Stimulated activated CD8-positive, alpha-beta memory T cell treated with anti-CD3 and anti-CD28 coated beads, Interleukin-15, amount 100 ng/mL, for 48 hours (primary cell): ENCODE data around the gene FBXO8.
"Not testable (repeated sequence)": the region's sequence is repeated elsewhere in the genome, so short reads cannot be mapped to it uniquely, and the experiment has no call there.

ENCODE experiments used
- DNase-seq, 2 donors: peaks; one replicate each; pipeline ENCODE4 v3.0.0-alpha.2; 2020; ENCODE audit warnings: low read depth in 2 of 2

Gene FBXO8

DNA sequence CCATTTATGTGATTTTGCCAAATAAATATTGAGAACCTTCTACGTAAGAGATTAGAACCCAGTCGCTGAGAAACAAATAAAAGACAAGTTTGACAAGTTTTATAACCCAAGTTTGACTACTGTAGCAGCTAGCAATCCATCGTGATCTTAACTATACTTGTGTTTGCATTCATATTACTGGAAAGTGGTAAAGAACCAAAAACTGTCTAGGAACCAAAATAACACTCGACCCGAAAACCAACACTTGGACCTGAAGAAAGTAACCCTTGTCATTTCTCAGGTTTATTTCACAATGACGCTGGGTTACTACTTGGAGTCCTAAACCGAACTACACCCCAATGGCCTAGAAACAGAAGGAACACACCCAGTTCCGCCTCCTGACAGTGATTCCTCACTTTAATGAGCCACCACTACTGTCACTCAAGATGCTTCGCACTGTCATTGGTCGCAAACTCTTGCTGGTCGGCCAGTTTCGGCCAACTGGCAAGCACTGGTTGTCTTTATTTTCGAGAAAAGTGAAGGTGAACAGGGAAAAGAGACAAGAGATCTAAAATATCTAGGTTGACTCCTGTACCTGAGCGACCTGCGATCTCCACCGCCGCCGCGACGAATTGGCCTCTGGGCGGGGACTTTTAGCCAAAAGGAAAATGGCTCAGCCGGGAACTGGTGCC lies 496 bp downstream of the FBXO8 start:
- peak; percentile 51 to 64 for DNase-seq

DNA sequence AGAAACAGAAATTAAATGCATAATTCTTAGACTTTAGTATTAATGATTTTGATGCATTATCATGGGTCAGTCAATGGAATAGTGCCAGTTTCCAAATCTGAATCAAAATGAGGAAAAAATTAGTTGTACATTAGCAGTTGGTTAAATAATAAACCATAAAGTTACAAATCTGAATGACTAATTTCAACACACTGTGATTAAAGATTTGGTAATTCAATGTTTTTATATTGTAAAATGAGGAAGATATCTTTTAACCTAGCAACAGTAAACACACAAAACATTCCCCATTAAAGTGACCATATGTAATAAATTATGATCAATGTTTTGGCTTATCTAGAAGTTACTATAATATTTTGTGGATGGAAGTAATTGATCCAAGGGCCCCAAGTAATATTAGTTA lies 1.6 kb downstream of the FBXO8 start:
- DNase-seq: no peak

DNA sequence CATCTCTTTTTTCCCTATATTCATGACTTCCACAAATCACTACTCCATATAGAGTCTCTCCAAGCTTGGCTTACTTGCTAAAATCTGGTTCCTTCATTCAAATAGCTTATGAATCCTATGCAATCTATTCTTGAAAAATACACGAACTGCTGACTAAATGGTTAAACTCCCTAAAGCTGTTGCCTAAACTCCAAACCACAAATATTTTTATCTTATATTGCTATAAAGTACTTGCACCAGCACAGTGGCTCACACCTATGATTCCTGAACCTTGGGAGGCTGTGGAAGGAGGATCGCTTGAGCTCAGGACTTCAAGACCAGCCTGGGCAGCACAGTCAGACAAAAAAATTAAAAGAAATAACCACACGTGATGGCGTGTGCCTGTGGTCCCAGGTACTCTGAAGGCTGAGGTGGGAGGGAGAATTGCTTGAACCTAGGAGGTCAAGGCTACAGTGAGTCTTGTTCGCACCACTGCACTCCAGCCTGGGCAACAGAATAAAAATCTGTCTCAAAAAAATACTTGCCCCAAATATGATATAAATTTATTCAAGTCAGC lies 2.2 kb downstream of the FBXO8 start:
- DNase-seq: no peak

DNA sequence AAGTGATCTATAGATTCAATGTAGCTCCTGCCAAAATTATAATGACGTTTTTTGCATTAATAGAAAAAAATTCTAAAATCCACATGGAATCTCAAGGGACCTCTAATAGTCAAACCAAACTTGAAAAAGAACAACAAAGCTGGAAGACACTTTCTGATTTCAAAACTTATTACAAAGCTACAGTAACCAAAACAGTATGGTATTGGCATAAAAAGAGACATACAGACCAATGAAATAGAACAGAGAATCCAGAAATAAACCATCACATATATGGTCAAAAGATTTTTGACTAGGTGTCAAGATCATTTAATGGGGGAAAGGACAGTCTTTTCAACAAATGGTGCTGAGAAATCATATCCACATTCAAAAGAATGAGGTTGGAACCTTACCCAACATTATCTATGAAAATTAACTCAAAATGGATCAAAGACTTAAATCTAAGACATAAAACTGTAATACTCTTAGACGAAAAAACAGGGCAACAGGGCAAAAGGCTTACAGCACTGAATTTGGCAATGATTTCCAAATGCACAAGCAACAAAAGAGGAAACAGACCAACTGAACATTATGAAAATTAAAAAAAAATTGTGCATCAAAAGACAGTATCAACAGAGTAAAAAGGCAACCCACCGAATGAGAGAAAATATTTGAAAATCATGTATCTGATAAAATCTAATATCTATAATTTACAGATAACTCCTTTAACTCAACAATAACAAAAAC lies 3.9 kb downstream of the FBXO8 start:
- no peak for DNase-seq

DNA sequence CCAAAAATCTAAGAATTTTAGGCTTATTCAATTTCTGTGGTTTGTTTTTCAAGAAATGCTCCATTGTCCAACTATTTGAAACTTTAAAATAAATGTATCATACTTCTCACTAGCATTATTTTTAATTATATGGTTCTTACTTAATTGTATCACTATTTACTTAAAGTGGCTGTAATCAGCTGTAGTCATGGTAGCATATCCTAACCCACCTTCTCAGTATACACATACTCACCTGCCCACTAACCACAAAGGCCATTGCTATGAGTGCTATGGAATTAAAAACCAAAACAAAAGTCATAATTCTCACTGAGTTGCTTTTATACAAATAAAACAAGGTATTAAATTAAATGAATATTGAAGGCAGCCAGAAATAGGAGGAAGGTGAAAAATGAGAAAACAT lies 5.0 kb downstream of the FBXO8 start:
- no peak for DNase-seq

DNA sequence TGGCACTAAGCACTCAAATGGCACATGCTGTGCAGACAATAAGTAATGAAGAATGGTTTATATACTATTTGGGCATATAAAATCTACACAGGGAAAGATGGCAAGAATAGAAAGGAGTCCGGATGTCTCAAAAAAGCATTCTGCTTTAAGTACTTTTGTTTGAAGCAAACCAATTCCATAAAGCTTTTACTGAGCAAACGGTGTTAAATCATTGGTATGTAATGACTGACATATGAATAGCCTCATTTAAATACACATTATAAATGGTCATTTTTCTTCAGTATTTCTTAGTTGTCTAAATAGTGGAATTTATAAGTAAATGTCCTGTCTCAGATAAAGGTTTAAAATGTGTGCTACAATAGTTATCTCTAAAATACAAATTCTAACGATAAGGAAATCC lies 6.0 kb downstream of the FBXO8 start:
- no peak for DNase-seq

DNA sequence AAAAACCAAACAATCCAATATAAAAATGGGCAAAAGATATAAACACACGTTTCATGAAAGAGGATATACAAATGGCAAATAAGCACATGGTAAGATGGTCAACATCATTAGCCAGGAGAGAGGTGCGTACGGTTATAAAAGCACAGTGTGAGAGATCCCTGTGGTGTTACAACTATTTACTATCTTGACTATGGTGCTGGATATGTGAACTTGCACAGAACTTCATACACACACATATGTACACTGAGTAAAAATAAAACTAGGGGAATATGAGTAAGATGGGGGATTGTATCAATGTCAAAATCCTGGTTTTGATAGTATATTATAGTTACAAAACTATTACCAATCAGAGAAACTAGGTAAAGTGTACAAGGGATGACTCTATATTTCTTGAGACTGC lies 8.4 kb downstream of the FBXO8 start:
- no peak for DNase-seq

DNA sequence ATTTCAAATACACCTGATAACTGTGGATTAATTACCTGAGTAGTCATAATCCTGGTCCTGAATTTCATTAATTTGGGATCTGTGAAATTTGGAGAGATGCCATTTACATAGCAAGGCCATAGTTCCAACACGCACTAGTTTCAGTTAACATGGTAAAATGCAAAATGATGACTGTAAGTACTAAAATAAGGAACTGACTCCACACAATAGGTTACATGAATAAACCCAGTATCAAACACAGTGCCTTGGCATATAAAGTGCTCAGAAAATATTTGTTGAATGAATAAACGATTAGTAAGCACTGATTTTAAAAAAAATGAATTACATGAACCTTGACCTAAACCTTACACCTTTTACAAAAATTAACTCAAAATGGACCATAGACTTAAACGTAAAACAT lies 9.0 kb downstream of the FBXO8 start:
- no peak for DNase-seq

DNA sequence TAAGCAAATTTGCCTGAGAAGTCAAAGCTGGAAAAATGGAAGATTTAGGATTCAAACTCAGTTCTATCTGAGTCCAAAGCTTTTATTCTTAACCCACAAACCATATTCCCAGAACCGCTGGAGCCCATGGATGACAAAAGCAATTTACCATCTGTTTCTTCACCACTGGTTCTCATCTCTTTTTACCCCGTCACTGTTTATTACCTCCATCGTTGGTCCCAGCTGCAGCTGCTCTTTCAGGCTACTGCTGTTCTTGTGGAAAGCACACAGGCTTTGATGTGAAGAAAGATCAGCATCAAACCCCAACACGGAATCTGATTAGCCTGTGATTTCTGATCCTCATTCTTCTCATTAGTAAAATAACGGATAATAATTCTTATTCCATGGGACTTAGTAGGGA lies 9.5 kb downstream of the FBXO8 start:
- no peak for DNase-seq

DNA sequence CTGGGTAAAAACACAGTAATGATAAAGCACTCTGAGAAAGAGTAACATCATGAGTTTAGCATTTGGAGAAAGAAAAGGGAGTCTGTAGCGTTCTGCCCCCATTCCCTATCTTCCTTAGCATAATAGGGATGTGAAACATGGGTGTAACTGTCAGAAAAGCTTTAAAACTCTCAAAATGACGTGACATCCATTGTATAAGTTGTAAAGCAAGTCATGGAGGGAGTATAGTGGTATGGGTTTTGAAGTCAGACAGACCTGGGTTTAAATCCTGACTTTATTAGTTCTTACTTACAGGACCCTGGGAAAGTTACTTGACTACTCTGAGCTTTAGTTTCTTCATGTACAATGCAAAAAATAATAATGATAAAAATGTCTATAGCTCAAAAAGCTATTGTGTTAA lies 17.1 kb downstream of the FBXO8 start:
- DNase-seq: no peak

DNA sequence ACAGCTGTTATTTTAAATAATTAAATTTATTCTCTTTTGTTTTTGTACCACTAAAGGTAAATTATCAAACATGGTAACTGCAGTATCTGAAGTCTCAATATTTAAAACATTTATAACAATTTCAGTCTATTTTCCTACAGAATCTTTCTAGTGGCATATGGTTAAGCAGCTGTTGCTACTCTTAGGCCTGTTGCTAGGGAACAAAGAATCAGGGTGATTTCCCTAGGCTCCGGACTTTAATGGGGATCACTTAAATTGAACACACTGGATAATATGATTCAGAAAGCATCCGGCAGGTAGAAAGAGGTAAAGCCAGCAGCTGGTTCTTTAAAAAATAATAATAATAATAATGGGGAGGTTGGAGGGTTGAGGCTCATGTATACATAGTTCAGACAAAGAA lies 17.6 kb downstream of the FBXO8 start:
- no peak for DNase-seq

DNA sequence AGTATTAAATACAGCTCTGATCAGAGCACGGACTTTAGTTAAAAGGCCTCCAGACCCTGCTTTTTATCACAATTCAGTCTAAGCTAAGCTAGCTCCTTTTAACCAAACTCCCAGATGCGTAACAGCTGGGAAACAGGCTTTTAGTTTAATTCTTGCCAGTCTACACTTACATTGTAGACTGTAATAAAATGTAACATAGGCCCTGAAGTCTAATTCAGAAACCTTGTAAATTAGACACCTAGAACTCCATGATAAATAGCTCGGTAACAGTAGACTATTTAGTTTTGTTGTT lies 20.1 kb downstream of the FBXO8 start:
- DNase-seq: no peak

DNA sequence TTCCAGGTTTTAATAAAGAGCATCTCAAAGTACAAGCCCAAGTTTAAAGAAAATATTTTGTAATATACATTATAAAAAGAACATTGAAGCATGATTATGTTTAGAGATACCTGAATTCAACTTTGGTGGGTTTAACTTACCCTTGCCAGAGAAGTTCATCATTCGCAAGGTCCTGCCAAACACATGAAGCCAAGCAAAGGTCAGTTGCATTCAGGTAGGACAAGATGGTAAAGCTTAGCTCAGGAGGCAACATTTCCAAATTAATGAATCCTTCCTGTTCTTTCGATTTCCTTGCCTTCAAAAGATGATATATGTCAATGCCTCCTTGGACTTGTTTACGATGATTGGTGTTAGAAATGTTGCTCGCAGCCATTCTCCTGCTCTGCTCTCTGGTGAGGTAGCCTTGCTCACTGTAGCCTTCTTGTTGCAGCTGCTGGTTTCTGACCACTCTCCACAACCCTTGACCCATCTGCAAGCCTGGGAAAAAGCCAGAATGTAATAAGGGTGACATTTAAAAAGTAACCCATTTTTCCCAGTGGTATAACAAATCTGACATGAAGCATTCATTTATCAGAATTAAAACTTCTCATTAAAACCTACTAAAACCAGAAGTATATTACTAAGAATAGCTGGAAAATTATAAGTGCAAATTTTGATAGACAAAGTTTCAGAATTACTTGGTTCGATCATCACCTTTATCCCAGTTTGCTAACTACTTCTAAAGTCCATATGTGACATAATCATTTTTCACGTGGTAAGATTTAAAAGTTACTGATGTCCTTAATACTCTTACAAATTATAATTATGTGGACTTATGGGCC lies 20.6 kb downstream of the FBXO8 start:
- DNase-seq: no peak

DNA sequence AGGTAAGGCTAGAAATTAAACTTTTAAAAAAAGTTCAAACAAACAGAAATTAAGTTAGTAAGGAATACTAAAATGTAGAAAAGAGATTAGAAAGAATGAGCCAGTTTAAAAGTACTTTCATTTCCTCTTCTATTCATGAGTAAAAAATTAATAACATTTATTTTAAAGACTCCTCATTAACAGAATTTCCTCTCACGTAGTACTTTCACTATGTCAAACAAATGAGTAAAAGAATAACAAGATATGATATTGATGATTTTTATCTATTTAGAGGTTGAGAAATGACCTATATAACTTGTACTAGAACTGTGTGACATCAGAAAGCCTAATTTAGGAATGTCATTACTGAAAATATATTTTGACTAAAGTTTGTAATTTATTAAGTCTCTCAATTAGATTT lies 22.0 kb downstream of the FBXO8 start:
- DNase-seq: not testable (repeated sequence)

DNA sequence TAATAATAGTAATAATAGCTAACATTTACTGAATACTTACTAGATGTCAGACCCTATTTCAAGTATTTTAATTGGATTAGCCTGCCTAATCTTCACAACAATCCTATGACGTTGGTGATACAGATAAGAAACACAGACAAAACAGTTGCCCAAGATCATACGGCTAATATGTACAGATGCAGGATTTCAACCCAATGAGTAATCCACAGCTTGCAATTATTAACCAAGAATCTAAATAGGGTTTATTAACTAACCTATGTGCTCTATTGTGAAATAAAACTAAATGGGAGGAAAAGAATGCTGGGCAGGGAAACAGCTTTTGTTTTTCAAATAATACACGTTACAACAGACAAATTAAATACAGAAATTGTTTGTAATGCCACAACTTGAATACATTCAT lies 23.4 kb downstream of the FBXO8 start:
- no peak for DNase-seq

DNA sequence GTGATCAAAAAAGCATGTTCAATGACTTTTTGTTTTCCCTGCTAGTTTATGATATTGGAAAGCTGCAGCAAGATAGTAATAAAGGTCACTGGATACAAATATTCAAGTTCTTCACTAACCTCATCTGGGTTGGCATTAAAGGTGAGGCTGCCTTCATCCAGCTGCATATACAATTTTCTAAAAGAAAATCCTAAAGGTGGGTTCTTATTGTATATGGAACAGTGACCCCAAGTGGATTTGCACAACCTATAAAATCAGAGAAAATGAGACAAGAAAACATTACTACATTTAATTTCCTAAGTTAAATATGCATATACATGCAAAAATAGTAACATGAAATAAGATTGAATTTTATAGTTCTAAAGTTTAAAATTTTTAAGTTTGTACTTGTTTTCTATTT lies 23.9 kb downstream of the FBXO8 start:
- no peak for DNase-seq

DNA sequence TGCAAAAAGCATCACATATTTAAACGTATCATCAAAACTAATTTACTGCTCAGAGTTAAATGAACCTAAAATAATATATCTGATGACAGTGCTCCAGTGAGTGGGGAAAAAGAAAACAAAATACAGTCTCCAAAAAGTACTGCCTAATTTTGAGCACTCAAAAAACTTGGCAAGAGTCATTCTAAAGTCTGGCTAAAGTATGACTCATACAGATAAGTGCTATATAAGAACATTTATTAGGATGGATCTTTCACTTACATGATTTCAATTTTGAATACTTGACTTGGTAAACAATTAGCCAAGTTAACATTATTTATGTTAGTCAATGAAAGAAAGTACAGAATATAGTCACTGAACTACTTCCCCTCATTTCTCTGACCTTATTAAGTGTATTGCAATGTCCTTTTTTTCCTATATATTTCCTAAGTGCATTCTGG lies 27.2 kb downstream of the FBXO8 start:
- no peak for DNase-seq

DNA sequence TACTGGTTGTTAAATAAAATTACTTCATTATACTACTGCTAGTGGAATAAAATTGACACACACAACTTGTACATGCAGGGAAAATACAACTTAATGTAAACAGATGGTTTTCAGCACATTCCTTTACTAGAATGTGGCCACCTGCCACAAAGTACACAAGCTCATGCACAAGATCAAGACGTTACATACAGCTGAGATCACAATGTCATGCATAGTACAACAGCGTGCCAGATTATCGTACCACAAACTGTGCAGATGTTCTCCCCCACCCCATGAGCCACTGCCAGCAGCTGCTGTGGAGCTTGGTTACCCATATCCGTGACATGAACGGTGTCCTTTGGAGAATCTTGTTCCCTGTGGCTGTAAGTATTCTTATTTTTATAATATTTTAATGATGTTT lies 27.7 kb downstream of the FBXO8 start:
- DNase-seq: no peak

DNA sequence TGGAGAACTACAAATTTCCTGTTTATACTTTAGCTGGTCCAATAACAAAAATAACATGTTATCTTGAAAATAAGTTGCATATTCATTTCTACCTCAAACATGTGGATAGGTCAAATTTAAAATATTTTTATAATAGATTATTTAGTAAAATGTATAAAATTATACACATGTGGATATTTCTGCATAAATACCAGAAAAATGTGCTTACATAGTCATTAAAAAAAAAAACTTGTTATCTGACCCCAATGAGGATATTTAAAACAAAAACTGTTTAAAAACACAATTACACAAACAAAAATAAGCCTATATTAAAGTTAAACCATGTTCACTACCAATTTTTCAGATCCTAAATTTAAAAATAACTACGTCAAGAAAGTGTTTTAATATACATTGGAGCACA lies 28.1 kb downstream of the FBXO8 start:
- no peak for DNase-seq

DNA sequence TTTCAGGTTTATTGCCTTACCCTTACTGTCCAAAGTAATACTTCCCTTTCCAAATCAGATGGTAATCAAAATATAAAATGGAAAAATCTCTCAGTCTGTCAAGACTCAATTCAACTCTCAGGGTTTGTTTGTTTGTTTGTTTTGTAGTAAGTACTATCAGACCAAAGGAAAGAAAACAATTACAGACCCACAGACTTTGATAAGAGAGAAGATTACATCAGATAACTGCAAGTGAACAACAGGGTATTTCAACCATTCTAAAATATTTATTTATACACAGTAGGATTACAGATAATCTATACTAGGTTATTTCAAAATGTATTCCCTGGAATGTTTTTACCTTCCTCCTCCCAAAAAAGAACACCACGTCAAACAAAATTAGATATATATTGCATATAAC lies 28.9 kb downstream of the FBXO8 start:
- DNase-seq: no peak

DNA sequence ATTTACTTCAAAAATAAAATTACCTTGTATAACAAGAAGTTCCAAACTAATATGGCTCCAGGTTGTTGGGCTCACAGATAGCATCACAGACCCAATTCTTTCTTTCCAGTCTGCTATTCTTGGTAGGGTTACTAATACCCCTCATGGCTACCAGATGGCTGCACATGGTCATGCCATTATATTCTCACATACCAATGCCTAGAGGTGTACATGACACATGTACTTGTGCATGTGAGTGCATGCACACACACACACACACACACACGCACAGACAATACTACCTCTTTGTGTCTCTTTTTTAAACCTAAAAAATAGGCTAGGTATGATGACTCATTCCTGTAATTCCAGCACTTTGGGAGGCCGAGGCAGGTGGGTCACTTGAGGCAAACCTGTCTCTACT lies 31.1 kb downstream of the FBXO8 start:
- DNase-seq: no peak

DNA sequence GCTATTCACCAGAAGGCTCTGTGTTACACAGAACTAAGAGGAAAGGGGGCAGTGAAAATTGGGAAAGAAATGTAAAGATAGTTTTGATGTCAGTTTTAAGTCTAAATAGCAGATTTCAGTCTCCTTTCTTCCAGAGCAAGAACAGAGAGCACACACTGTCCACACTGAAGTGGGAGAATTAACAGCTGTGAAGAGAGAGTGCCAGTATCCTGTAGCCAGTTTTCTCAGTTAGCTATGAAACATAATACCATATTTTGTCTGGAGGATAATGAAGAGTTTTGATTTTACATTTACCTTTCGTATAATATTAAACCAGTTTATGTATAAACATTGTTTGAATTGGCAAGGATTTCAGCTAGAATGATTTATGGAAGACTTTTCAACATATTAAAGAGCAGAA lies 35.1 kb downstream of the FBXO8 start:
- DNase-seq: no peak

DNA sequence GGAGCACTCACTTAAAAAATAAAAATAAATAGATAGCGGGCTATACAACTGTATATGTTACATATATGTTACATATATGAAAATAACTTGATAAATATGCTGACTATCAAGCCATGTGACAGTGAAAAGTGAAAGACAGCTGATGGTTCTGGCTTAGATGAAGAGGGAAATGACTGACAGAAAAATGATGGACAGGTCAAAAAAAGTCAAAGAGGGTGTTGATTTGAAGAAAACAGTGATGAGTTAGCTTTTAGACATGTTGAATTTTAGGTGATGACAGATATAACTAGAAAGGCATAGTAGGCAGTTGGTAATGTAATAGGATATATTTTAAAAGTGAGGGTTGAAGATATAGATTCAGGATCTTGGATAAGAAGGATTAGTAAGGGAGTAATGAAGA lies 37.8 kb downstream of the FBXO8 start:
- no peak for DNase-seq
